Skin epidermis (tissue), 12 donors: ENCODE measurements around the gene TBC1D24.
A peak's percentile ranks its signal among the peaks of the same experiment; 100 is the strongest.
"Not testable (repeated sequence)": the region's sequence is repeated elsewhere in the genome, so short reads cannot be mapped to it uniquely, and the experiment has no call there.

ENCODE experiments used
- H3K27ac ChIP-seq, 21 experiments: fragments of 200-600 bp; sonication (generic) in 11 of 21; one replicate each; pipeline ENCODE4 v1.5.0; 2020; ENCODE audit warnings: mild to moderate bottlenecking in 3 of 21, inconsistent platforms in 2 of 21, moderate library complexity in 2 of 21
- H3K4me3 ChIP-seq, 7 experiments: fragments of 200-600 bp; sonication (generic) in 2 of 7; one replicate each; pipeline ENCODE4 v1.5.0; 2020; ENCODE audit warnings: inconsistent platforms in 2 of 7, mild to moderate bottlenecking in 2 of 7, moderate library complexity in 1 of 7

TBC1D24 gene

GRCh38 chr16:2537451-2538379, 62.8 kb downstream of the TBC1D24 start, which contains the start of gene PDPK1:
PDPK1 (plus strand) TSS chr16:2538021; CDS start chr16:2538113, 92 bp downstream.
- Histone ChIP-seq H3K4me3 (peak within 1 kb of the TSS; percentile 40 to 64 (median 60)), H3K27ac (peak within 1 kb of the TSS; percentile 39 to 90 (median 81))

GRCh38 chr16:2539192-2539844, 64.4 kb downstream of the TBC1D24 start:
- peak overlapping the region in 3 of 7 experiments; percentile 44 to 64 (median 51) for H3K4me3 ChIP-seq
- not testable (repeated sequence) for H3K27ac ChIP-seq

DNA sequence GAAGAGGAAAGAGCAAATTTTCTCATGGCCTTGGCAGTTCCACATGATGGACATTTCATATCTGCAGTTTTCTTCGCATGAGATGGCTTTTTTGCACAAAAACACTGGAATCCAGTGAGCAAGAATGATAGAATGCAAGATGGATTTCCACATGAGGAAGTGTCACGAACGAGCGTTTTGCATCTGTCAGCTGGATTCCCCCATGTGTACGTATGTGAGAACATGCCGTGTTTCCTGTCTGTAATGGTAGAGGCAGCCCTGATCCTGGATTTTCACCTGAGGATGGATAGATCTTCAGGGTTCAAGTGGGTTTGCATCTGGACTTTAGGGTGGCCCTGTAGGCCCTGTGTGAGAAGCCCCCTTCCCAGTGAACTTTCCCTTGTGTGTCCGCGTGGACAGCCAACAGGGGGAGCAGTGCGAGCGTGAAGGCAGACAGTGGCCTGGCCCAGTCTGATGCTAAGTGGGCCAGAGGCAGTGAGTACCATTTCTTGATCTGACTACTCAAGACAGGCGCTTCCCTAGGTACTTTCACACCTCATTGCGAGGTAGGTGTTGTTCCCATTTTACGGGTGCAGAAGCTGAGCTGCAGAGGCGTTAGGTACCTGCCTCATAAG, 65.0 kb downstream of the TBC1D24 start:
- H3K4me3 ChIP-seq, result not testable (repeated sequence)
- H3K27ac ChIP-seq, result peak overlapping the region in 1 of 21 experiments; percentile 33

DNA sequence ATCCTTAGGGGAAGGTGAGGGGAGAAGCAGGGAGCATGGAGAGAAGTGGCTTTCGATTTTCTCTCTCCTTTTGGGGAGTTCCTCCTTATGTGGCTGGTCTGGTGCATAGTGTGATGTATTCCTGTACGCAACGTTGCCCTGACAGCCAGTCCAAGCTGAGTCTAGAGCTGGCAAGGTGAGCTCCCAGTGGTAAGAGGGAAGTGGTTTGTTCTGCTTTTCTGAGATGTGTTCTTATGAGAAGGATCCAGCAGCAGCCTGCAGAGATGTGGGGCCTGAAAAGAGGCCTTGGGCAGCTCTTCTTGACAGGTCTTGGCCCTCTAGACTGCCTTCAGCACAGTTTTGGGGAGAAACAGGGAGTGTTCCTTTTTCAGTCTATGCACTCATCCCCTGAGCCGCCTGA, 66.0 kb downstream of the TBC1D24 start:
- not testable (repeated sequence) for H3K27ac ChIP-seq, H3K4me3 ChIP-seq

DNA sequence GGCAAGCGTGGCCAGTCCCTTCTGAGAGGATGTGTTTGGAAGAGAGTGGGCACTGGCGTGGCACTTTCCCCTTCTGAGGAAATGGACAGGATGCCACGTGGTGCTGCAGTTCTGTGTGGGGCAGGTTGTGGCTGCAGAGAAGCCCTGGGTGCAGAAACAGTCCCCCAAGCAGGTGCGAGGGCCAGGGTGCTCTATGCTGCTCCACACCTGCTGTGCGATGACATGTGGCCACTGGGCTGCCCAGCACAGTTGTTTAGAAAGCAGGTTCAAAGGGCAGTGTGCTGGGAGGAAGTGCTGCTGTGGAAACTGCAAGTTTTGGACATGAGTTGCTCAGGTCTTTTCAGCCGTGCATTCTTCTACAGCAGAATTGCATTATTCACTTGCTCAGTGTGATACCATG, 66.5 kb downstream of the TBC1D24 start:
- H3K4me3 ChIP-seq, H3K27ac ChIP-seq: not testable (repeated sequence)

GRCh38 chr16:2543771-2544170, 68.8 kb downstream of the TBC1D24 start:
- H3K27ac ChIP-seq, H3K4me3 ChIP-seq: not testable (repeated sequence)

DNA sequence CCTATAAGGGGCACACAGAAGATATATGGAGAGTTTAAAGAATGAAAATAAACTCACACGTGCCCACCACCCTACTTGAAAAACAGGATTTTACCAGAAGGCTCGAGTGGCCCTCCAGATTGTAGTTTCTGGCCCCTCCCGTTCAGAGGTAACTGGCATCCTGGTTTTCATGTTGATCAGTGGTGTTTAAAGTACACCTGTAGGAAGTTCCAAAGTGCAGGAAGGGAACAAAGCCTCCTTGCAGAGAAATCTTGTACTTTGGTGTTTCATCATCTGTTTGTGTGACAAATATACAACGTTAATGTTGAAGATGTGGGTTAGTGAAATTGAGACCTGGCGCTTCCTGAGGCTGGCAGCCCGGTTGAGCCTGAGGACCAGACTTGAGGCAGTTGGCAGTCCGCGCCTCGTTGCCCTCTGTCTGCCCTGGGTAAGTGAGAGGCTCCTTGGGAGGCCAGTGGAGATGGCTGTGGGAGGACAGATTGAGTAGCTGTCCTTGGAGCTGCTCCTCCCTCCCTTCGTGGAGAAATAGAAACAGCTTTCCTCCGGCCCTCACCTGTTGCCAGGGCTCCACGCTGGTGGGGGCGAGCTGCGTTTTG, 75.5 kb downstream of the TBC1D24 start:
- not testable (repeated sequence) for H3K4me3 ChIP-seq, H3K27ac ChIP-seq

- H3K27ac ChIP-seq, result peak overlapping the region in 2 of 21 experiments; percentile 11 to 42
- H3K4me3 ChIP-seq, result not testable (repeated sequence)
Measured at GRCh38 chr16:2551420-2551889, 76.5 kb downstream of the TBC1D24 start.

DNA sequence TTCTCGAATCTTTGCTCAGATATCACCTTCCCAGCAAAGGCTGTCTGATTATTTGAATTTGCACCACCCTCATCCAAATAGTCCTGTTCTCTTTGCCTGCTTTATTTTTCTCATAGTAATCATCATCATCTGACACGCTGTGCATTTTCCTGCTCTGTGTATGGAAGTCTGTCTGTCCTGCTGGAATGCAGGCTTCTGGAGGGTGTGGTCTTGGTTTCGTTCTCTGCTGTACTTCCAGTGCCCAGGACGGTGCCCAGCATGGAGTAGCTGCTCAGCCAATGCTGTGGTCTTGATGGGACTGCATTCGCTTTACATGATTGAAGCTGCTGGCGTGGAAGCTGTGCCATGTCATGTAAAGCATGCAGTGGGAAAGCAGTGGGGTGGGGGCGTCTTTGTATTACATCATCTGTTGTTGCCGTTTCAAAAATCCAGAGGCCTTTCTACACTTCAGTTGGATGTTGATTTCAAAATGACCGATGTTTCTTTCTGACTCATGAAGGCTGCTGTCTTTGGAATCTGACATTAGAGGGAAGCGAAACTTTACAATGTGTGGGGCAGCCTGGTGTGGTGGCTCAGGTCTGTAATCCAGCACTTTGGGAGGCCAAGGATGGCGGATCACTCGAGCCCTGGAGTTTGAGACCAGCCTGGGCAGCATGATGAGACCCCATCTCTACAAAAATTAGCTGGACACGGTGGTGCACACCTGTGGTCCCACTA, 79.9 kb downstream of the TBC1D24 start:
- not testable (repeated sequence) for H3K4me3 ChIP-seq, H3K27ac ChIP-seq
